GM12865 (cell line): ENCODE data around the gene CYP26B1.
A peak's percentile ranks its signal among the peaks of the same experiment; 100 is the strongest.

Experiments used
- DNase-seq: peaks from one replicate; pipeline ENCODE4 v3.0.0; 2010; ENCODE audit warnings: low read depth
- H3K4me3 ChIP-seq: 2 replicates; pipeline ENCODE4 v1.5.1; 2011; ENCODE audit warnings: mild to moderate bottlenecking, low read depth, low read length, control low read depth
- TF ChIP-seq, protein P1 (sequence below): IDR thresholded peaks from 2 replicates; pipeline ENCODE4 v1.5.1; 2011; ENCODE audit warnings: low read length, control low read depth, low read depth, inconsistent platforms; ENCODE audit not compliant: insufficient read depth; ENCODE audit errors: missing control alignments

Gene CYP26B1

GRCh38 chr2:72150157-72150860 lies 2.6 kb upstream of the CYP26B1 start:
- TF ChIP-seq, protein P1, sequence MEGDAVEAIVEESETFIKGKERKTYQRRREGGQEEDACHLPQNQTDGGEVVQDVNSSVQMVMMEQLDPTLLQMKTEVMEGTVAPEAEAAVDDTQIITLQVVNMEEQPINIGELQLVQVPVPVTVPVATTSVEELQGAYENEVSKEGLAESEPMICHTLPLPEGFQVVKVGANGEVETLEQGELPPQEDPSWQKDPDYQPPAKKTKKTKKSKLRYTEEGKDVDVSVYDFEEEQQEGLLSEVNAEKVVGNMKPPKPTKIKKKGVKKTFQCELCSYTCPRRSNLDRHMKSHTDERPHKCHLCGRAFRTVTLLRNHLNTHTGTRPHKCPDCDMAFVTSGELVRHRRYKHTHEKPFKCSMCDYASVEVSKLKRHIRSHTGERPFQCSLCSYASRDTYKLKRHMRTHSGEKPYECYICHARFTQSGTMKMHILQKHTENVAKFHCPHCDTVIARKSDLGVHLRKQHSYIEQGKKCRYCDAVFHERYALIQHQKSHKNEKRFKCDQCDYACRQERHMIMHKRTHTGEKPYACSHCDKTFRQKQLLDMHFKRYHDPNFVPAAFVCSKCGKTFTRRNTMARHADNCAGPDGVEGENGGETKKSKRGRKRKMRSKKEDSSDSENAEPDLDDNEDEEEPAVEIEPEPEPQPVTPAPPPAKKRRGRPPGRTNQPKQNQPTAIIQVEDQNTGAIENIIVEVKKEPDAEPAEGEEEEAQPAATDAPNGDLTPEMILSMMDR = peak; percentile 76
- peak; percentile 65 for DNase-seq
- no peak overlapping the region for H3K4me3 ChIP-seq

DNA sequence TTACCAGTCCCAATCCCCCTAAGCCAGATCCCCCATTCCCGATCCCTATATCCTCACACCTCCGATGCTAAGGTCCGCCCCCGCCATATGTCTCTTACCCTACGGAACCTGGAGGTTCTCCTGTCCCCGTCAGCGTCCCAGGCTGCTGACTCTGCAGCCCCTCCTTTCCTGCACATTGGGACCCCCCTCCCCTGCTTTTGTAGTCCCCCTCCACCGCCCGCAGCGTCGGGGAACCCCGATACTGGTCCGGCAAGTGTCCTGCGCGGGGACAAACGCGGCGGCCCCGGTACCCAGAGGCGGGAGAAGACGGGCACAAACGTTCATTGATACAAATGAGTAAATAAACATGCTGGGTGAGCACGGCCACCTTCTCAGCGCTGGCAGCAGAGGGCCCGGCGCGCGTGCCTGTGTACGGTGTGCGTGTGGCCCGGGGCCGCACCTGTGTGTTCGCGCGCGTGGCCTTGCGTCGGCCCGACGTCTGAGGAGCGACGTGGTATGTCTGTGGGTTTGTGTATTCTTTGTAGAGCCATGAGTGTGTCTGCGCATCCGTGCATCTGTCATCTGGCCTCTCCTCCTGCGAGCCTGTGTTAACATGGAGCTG lies 2.0 kb upstream of the CYP26B1 start:
- TF ChIP-seq, protein P1 = no peak
- no peak overlapping the region for H3K4me3 ChIP-seq
- no peak for DNase-seq

DNA sequence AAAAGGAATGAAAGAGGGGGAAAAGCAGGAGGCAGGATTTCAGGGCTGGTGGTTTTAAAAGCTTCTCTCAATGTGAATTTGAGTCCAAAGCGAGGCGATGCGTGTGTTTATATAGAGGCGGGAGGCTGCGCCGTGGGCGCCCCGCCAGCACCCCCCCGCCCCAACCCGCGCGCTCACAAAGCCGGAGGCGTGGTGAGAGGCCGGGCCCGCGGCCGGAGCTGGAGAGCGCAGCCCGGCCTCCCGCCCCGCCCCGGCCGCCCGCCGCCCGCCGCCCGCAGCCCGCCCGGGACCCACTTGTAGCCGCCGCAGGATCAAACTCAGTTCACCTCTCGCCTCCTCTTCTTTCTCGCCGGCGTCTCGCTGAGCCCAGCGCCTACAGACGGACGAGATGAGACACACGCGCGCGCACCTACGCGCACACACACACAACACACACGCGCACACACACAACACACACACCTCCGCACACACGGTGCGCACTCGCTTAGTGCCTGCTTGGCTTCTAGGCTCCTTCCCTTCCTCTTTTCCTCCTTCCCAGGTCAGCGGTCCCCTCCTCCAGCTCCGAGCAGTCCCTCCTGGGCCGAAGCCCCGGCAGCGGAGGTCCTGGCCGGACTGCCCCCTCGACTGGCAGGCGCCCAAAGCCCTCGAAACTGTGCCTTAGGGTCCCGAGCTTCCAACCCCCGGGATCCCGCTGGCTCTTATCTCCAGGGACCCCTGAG lies 1.3 kb upstream of the CYP26B1 start:
- H3K4me3 ChIP-seq = no peak overlapping the region
- DNase-seq = no peak
- TF ChIP-seq, protein P1 = no peak

DNA sequence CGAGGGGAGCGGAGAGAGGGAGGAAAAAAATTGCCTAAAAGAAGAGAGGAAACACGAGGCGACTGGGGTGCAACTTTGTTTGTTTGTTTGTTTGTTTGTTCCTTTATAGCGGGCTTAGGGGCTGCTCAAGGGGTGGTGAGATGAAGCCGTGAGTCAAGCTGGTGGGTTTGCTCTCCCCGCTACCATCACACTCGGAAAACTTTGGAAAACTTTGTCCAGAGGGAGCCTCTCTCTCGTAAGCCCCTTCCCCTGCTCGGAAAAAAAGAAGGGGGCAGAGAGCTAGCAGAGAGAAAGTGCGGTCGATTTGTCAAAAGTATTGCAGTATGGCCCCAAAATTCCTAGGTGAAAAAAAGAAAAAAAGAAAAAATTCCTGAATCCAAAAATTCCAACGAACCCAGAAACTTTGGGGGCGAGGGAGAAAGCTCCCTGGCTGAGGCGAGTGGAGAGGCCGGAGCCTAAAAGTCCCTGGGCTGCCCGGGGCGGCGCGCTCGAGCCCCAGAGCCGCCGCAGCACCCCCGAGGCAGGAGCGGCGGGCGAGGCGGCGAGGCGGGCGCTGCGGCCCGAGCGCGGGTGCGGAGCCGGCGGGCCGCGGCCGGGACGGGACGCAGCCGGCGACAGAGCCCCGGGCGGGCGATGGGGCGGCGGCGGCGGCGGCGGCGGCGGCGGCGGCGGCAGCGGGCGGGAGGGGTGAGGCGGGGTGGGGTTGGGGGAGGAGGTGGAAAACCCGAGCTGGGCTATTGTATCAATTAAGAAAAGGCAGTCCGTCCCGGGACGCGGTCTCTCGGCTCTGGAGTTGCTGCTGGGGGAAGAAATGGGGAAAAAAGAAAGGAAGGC lies 558 bp upstream of the CYP26B1 start:
- no peak for DNase-seq
- H3K4me3 ChIP-seq = no peak overlapping the region
- TF ChIP-seq, protein P1 = no peak

DNA sequence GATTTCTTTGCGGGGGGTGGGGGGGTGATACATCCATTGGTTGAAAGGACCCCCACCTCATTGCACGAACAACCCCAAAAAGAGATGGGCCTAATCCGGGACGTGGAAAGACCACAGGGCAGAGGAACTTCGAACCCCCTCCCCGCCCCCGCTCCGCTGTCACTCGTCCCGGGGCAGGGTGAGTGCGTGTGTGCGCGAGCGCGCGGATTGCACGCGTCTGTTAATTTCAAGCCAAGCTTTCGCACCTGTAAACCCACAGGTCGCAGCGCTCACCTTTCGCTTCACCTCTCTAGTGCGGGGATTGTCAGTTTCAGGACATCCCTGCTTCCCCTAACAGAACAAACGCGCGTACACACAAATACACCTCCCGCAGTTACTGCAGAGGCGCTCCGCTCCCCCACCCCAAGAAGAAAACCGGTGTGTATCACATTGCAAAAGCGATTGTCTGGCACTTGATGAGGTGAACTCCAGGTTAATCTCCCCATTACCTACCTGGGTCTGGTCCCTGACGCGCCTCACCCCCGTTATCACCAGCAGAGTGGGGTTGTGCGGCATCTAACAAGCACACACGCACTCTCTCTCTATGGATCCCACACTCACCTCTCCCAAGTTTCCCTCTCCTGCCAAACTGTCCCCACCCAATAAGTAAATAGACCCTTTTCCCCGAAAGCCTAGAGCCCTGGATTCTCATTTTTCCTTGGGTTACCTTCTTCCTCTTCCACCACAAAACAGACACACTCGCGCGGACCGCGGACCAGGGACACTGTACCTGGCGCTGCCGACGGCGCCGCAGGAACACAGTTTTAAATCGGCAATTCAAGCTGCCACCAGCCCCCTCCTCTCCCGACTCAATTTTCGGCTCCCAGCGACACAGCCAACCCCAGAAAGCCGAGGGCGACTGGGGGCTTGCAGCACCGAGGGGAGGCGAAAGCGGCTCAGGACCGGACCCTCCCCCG lies 1.0 kb downstream of the CYP26B1 start:
- TF ChIP-seq, protein P1 = no peak
- DNase-seq = no peak
- no peak overlapping the region for H3K4me3 ChIP-seq
